Measurements from ENCODE around the gene RILPL2. TPM values are rescaled to one million over a fixed set of nuclear protein-coding genes. Genes with fewer than 3 reads are reported as not detected.
"Not testable (repeated sequence)": the region's sequence is repeated elsewhere in the genome, so short reads cannot be mapped to it uniquely, and the experiment has no call there.

RILPL2 gene
- total and polyA plus RNA-seq, 4 donors = 1.8 to 2.1 (median 2.0) TPM

- 83% methylated on average over 15 of the region's 15 CpGs for WGBS
Measured at GRCh38 chr12:123407934-123408333, 28.6 kb downstream of the RILPL2 start.

DNA sequence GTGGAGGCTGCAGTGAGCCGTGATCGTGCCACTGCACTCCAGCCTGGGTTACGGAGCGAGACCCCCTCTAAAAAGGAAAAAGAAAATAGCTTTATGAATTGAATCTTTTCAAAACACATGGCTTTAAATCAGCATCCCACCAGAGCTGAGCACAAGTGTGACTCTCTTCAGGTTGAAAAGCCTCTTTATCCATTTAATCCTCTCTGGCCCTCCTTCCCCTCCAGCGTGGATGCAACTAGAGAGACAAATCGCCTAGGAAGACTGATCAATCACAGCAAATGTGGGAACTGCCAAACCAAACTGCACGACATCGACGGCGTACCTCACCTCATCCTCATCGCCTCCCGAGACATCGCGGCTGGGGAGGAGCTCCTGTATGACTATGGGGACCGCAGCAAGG is 29.2 kb downstream of the RILPL2 start:
- not testable (repeated sequence) for H3K9ac ChIP-seq (ENCODE audit: low read depth in 1 of 2, low read length in 2 of 2); H3K9me3 ChIP-seq (ENCODE audit: control insufficient read depth in 4 of 4, low read length in 3 of 4); H3K27me3 ChIP-seq (ENCODE audit: control insufficient read depth in 4 of 4, insufficient read depth in 4 of 4, low read length in 3 of 4); DNase-seq (ENCODE audit: low spot score); H3K4me1 ChIP-seq (ENCODE audit: control insufficient read depth in 4 of 4, insufficient read depth in 4 of 4, low read length in 3 of 4); H3K27ac ChIP-seq (ENCODE audit: low read depth in 1 of 2, low read length in 2 of 2); H3K4me3 ChIP-seq (ENCODE audit: low read depth in 1 of 3, low read length in 3 of 3)
- 97% methylated on average over 15 of the region's 15 CpGs for WGBS
- peaks cover 19 to 48% (median 32%) of the 10 kb centered on the region in 4 donors for H3K36me3 ChIP-seq (ENCODE audit: control insufficient read depth in 4 of 4, insufficient read depth in 3 of 4, low read depth in 1 of 4, low read length in 3 of 4)

More at GRCh38 chr12:123407934-123408333, 28.6 kb downstream of the RILPL2 start:
- H3K4me1 ChIP-seq (ENCODE audit: control insufficient read depth in 4 of 4, insufficient read depth in 4 of 4, low read length in 3 of 4); H3K9ac ChIP-seq (ENCODE audit: low read depth in 1 of 2, low read length in 2 of 2); DNase-seq (ENCODE audit: low spot score); H3K4me3 ChIP-seq (ENCODE audit: low read depth in 1 of 3, low read length in 3 of 3); H3K9me3 ChIP-seq (ENCODE audit: control insufficient read depth in 4 of 4, low read length in 3 of 4); H3K27ac ChIP-seq (ENCODE audit: low read depth in 1 of 2, low read length in 2 of 2); H3K27me3 ChIP-seq (ENCODE audit: control insufficient read depth in 4 of 4, insufficient read depth in 4 of 4, low read length in 3 of 4): not testable (repeated sequence)
- peaks cover 16 to 42% (median 29%) of the 10 kb centered on the region in 4 donors for H3K36me3 ChIP-seq (ENCODE audit: control insufficient read depth in 4 of 4, insufficient read depth in 3 of 4, low read depth in 1 of 4, low read length in 3 of 4)

GRCh38 chr12:123404581-123404980 is 31.9 kb downstream of the RILPL2 start:
- DNase-seq (ENCODE audit: low spot score) = no peak
- no peaks in the 10 kb centered on the region for H3K9me3 ChIP-seq (ENCODE audit: control insufficient read depth in 4 of 4, low read length in 3 of 4)
- H3K27me3 ChIP-seq (ENCODE audit: control insufficient read depth in 4 of 4, insufficient read depth in 4 of 4, low read length in 3 of 4) = no peaks in the 10 kb centered on the region
- no peaks in the 10 kb centered on the region for H3K4me1 ChIP-seq (ENCODE audit: control insufficient read depth in 4 of 4, insufficient read depth in 4 of 4, low read length in 3 of 4)
- H3K27ac ChIP-seq (ENCODE audit: low read depth in 1 of 2, low read length in 2 of 2) = no peak overlapping the region
- 94% methylated on average over 9 of the region's 9 CpGs for WGBS
- no peak overlapping the region for H3K9ac ChIP-seq (ENCODE audit: low read depth in 1 of 2, low read length in 2 of 2)
- no peak overlapping the region for H3K4me3 ChIP-seq (ENCODE audit: low read depth in 1 of 3, low read length in 3 of 3)
- peaks cover 19 to 53% (median 33%) of the 10 kb centered on the region in 4 donors for H3K36me3 ChIP-seq (ENCODE audit: control insufficient read depth in 4 of 4, insufficient read depth in 3 of 4, low read depth in 1 of 4, low read length in 3 of 4)
- TF ChIP-seq SP1 (IDR thresholded peaks at IDR 0.05) = no peak
- no peak for TF ChIP-seq HNF4A (conservative IDR thresholded peaks at IDR 0.05)
- TF ChIP-seq EGR1 (IDR thresholded peaks at IDR 0.05; ENCODE audit: low read depth in 2 of 2) = no peak
- TF ChIP-seq REST (IDR thresholded peaks at IDR 0.05) = no peak
- TF ChIP-seq HNF4G (IDR thresholded peaks at IDR 0.05) = no peak
- TF ChIP-seq, protein P1, sequence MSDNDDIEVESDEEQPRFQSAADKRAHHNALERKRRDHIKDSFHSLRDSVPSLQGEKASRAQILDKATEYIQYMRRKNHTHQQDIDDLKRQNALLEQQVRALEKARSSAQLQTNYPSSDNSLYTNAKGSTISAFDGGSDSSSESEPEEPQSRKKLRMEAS (IDR thresholded peaks at IDR 0.05) = no peak
- TF ChIP-seq, protein P2, sequence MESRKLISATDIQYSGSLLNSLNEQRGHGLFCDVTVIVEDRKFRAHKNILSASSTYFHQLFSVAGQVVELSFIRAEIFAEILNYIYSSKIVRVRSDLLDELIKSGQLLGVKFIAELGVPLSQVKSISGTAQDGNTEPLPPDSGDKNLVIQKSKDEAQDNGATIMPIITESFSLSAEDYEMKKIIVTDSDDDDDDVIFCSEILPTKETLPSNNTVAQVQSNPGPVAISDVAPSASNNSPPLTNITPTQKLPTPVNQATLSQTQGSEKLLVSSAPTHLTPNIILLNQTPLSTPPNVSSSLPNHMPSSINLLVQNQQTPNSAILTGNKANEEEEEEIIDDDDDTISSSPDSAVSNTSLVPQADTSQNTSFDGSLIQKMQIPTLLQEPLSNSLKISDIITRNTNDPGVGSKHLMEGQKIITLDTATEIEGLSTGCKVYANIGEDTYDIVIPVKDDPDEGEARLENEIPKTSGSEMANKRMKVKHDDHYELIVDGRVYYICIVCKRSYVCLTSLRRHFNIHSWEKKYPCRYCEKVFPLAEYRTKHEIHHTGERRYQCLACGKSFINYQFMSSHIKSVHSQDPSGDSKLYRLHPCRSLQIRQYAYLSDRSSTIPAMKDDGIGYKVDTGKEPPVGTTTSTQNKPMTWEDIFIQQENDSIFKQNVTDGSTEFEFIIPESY (IDR thresholded peaks at IDR 0.05) = no peak
- no peak for TF ChIP-seq YY1 (IDR thresholded peaks at IDR 0.05)
- TF ChIP-seq, protein P3, sequence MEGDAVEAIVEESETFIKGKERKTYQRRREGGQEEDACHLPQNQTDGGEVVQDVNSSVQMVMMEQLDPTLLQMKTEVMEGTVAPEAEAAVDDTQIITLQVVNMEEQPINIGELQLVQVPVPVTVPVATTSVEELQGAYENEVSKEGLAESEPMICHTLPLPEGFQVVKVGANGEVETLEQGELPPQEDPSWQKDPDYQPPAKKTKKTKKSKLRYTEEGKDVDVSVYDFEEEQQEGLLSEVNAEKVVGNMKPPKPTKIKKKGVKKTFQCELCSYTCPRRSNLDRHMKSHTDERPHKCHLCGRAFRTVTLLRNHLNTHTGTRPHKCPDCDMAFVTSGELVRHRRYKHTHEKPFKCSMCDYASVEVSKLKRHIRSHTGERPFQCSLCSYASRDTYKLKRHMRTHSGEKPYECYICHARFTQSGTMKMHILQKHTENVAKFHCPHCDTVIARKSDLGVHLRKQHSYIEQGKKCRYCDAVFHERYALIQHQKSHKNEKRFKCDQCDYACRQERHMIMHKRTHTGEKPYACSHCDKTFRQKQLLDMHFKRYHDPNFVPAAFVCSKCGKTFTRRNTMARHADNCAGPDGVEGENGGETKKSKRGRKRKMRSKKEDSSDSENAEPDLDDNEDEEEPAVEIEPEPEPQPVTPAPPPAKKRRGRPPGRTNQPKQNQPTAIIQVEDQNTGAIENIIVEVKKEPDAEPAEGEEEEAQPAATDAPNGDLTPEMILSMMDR (IDR thresholded peaks at IDR 0.05; ENCODE audit: low read depth, low read length, missing input control) = no peak
- no peak for TF ChIP-seq ATF3 (IDR thresholded peaks at IDR 0.05)
- TF ChIP-seq NR2F2 (IDR thresholded peaks at IDR 0.05) = no peak
- no peak for TF ChIP-seq FOXA1 (IDR thresholded peaks at IDR 0.05)
- no peak for TF ChIP-seq TAF1 (conservative IDR thresholded peaks at IDR 0.05)
- no peak for TF ChIP-seq RAD21 (IDR thresholded peaks at IDR 0.05)
- TF ChIP-seq JUND (IDR thresholded peaks at IDR 0.05) = no peak
- no peak for TF ChIP-seq FOXA2 (IDR thresholded peaks at IDR 0.05)
- TF ChIP-seq RXRA (IDR thresholded peaks at IDR 0.05) = no peak
- TF ChIP-seq GABPA (IDR thresholded peaks at IDR 0.05 in 1 of 2, conservative IDR thresholded peaks at IDR 0.05 in 1 of 2) = no peak
